SK-N-MC (cell line): Measurements from ENCODE around the gene DUSP22.
"Not testable (repeated sequence)": the region's sequence is repeated elsewhere in the genome, so short reads cannot be mapped to it uniquely, and the experiment has no call there.

Experiments
- DNase-seq: peaks from one replicate; pipeline ENCODE4 v3.0.0-alpha.2; 2011; ENCODE audit warnings: low read depth, low spot score
- H3K27ac ChIP-seq: fragments of 200-600 bp; sonication (generic); 2 replicates; pipeline ENCODE4 v1.5.1; 2016; ENCODE audit warnings: mixed run types
- H3K36me3 ChIP-seq: fragments of 200-600 bp; sonication (generic); 2 replicates; pipeline ENCODE4 v1.6.1; 2017; ENCODE audit warnings: antibody characterized with exemption, low read length, mixed read lengths; ENCODE audit not compliant: insufficient read depth
- H3K4me3 ChIP-seq: fragments of 200-600 bp; sonication (generic); 2 replicates; pipeline ENCODE4 v1.5.1; 2016
- H3K9ac ChIP-seq: fragments of 200-600 bp; sonication (generic); 2 replicates; pipeline ENCODE4 v1.8.0; 2017; ENCODE audit warnings: mixed run types, mixed read lengths; ENCODE audit not compliant: insufficient read length
- H3K9me3 ChIP-seq: fragments of 200-600 bp; sonication (generic); 2 replicates; pipeline ENCODE4 v1.6.1; 2017; ENCODE audit warnings: low read depth, mild to moderate bottlenecking, antibody characterized with exemption, low read length, moderate library complexity, mixed read lengths
- EZH2 ChIP-seq: fragments of 200-600 bp; sonication (generic); IDR thresholded peaks from one replicate; pipeline ENCODE4 v1.6.1; 2017; ENCODE audit warnings: antibody characterized with exemption
- FOXP2 ChIP-seq: optimal IDR thresholded peaks from 2 replicates; pipeline ENCODE3; 2011; ENCODE audit warnings: mild to moderate bottlenecking, moderate library complexity; ENCODE audit not compliant: insufficient read depth; ENCODE audit errors: extremely low read length, control extremely low read depth
- POLR2AphosphoS5 ChIP-seq: IDR thresholded peaks from 2 replicates; pipeline ENCODE4 v1.6.1; 2012; ENCODE audit warnings: mild to moderate bottlenecking, low read depth, low read length, borderline replicate concordance

Gene DUSP22, protein sequence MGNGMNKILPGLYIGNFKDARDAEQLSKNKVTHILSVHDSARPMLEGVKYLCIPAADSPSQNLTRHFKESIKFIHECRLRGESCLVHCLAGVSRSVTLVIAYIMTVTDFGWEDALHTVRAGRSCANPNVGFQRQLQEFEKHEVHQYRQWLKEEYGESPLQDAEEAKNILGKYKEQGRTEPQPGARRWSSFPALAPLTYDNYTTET

DNA sequence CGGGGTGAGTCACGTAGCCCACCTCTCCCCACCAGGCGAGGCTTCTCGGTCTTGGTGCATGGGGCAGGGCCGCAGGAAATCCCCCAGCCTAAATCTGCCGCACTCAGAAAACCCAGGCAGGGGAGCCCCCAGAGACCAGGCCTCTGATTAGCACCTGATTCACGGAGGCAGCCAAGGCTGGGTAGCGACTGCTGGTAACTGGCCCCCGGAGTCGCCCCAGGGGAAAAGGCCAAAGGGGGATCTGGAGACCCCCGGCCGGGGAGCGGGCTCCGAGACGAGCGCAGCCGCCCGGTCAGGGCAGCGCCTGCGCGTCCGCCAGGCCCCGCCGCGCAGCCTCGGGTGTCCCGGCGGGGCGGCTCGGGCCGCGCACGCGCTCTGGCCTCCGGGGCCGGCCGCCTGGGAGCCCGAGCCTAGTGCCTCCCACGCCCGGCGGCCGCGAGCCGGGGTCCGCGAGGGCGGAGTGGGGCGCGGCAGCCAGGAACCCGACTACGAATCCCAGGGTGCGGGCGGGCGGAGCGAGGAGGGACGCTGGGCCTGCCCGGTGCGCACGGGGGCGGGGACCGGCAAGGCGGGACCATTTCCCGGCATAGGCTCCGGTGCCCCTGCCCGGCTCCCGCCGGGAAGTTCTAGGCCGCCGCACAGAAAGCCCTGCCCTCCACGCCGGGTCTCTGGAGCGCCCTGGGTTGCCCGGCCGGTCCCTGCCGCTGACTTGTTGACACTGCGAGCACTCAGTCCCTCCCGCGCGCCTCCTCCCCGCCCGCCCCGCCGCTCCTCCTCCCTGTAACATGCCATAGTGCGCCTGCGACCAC is at the start of gene DUSP22:
DUSP22 (plus strand) TSS at position 791 of the 809 bp plus-strand sequence. CDS start 53 bp downstream, outside the sequence.
- Histone ChIP-seq H3K27ac (no peak within 1 kb of the TSS), H3K9ac (peak within 1 kb of the TSS; percentile 69), H3K9me3 (no peaks in the 10 kb centered on the region), H3K4me3 (peak within 1 kb of the TSS; percentile 83), H3K36me3 (no peaks in the 10 kb centered on the region)
- no peak for DNase-seq
- TF ChIP-seq FOXP2: no peak
- TF ChIP-seq POLR2AphosphoS5: peak; percentile 85

GRCh38 chr6:246352-246751 is 45.9 kb upstream of the DUSP22 start:
- TF ChIP-seq FOXP2: no peak
- Histone ChIP-seq H3K9me3 (no peaks in the 10 kb centered on the region), H3K27ac (no peak overlapping the region), H3K36me3 (no peaks in the 10 kb centered on the region), H3K4me3 (no peak overlapping the region), H3K9ac (no peak overlapping the region)
- no peak for DNase-seq

DNA sequence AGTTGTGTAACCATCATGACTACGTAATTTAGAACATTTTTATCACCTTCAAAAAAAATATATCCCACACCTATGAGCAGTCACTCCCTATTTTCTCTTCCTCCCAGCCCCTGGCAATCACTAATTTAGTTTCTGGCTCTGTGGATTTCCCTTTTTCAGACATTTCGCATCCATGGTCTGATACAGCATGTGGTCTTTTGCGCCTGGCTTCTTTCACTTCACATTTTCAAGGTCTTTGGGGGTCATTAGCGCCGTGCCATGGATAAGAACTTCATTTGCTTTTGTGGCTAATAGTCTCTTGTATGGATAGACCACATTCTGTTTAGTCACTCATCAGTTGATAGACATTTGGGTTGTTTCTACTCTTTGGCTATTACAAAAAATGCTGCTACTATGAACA is 44.9 kb upstream of the DUSP22 start:
- TF ChIP-seq FOXP2 (no peak), EZH2 (no peak), POLR2AphosphoS5 (no peak)
- Histone ChIP-seq H3K9ac (no peak overlapping the region), H3K36me3 (no peaks in the 10 kb centered on the region), H3K4me3 (no peak overlapping the region), H3K27ac (no peak overlapping the region), H3K9me3 (no peaks in the 10 kb centered on the region)
- no peak for DNase-seq

GRCh38 chr6:248046-248445 is 44.2 kb upstream of the DUSP22 start:
- H3K36me3 ChIP-seq, H3K27ac ChIP-seq, DNase-seq, H3K9ac ChIP-seq, H3K4me3 ChIP-seq, H3K9me3 ChIP-seq: not testable (repeated sequence)

GRCh38 chr6:250676-251075 is 41.6 kb upstream of the DUSP22 start:
- no peaks in the 10 kb centered on the region for H3K9me3 ChIP-seq
- H3K36me3 ChIP-seq: no peaks in the 10 kb centered on the region
- no peak overlapping the region for H3K27ac ChIP-seq
- H3K4me3 ChIP-seq: no peak overlapping the region
- H3K9ac ChIP-seq: no peak overlapping the region
- TF ChIP-seq POLR2AphosphoS5 (no peak), EZH2 (no peak), FOXP2 (no peak)
- no peak for DNase-seq

DNA sequence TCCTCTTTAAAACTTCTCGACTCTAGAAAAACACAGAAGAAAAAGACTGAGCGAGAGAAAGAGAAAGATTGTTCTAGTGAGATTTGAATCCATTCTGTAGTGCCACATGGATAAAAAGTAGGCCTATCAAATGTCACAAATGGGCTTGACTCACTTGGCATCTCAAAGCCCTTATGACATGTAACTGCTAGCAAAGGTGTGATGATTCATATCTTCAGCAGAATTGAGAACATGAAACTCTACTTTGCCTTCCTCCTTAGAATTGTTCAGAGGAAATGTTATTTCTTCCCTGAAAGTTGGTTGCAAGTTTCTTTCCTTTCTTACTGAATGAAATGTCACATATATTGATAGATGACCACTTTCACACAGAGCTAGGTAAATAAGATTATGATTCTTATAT is 40.4 kb upstream of the DUSP22 start:
- TF ChIP-seq POLR2AphosphoS5 (no peak), EZH2 (no peak)
- Histone ChIP-seq H3K27ac (no peak overlapping the region), H3K9ac (no peak overlapping the region), H3K36me3 (no peaks in the 10 kb centered on the region), H3K4me3 (no peak overlapping the region), H3K9me3 (no peaks in the 10 kb centered on the region)
- no peak for DNase-seq

GRCh38 chr6:252775-253535 is 39.3 kb upstream of the DUSP22 start:
- no peak for TF ChIP-seq POLR2AphosphoS5
- TF ChIP-seq FOXP2: no peak
- no peak for TF ChIP-seq EZH2
- no peak overlapping the region for H3K4me3 ChIP-seq
- no peak for DNase-seq
- no peak overlapping the region for H3K9ac ChIP-seq
- H3K36me3 ChIP-seq: no peaks in the 10 kb centered on the region
- H3K27ac ChIP-seq: no peak overlapping the region
- no peaks in the 10 kb centered on the region for H3K9me3 ChIP-seq

DNA sequence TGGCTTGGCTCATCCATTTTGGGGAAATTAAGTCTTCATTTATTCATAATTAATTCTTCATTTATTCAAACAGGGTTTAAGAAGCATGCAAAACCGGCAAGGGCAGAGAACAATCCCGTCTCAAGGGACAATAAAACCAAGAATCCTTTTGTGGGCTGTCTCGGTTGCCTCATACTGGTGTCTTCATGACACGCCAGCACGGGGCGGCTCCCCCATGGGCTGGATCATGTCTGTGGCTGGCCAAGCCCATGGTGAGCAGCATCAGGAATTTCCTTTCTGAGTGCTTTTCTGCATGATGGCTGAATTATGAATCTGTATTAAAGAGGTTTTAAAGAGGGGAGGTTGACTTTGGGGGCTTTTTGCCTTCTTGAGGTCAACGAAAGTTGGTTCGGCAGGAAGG is 38.3 kb upstream of the DUSP22 start:
- Histone ChIP-seq H3K27ac (no peak overlapping the region), H3K4me3 (no peak overlapping the region), H3K9me3 (no peaks in the 10 kb centered on the region), H3K9ac (no peak overlapping the region), H3K36me3 (no peaks in the 10 kb centered on the region)
- no peak for TF ChIP-seq POLR2AphosphoS5
- no peak for TF ChIP-seq FOXP2
- TF ChIP-seq EZH2: no peak
- DNase-seq: no peak
